Measurements from ENCODE around the gene JMJD1C.

JMJD1C gene

GRCh38 chr10:63283093-63283492, 182.7 kb downstream of the JMJD1C start:
- no peak for FAIRE-seq

DNA sequence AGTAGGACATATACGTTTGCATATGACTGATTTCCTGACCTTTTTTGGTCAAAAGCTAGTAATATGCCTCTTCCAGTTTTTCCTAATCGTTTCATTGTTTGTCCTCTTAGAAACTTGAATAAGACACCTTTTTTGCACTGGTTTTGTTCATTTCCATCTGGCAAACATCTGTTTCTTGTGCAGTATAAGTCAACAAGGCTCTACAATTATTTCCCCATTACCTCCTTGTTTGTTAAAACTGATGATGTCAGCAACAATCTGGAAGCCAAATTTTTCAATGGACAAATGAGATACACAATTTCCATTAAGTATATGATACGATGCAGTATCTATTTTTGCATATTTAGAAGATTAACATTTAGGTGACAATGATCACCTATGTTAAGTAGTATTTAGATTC, 183.8 kb downstream of the JMJD1C start:
- FAIRE-seq, result peak; percentile 82

GRCh38 chr10:63280386-63280785, 185.4 kb downstream of the JMJD1C start:
- no peak for FAIRE-seq

GRCh38 chr10:63275094-63275493, 190.7 kb downstream of the JMJD1C start:
- FAIRE-seq, result no peak

DNA sequence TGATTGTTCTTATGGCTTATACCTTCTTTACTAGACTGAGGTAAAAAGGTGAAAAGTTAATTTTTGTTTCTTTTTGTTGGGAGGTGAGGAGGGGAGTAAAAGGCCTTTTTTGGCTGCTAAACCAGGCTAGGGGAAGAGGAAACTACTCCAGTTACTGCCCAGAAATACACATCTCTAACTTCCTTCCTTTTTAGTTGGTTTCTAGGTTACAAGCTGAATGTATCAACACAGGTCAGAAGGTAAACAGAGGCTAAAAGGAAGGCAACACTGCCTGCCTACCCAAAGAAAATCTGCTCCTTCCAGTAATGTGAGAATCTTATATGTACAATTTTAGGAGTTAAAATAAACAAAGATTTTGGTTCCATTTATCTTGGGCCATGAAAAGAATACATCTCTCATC, 192.2 kb downstream of the JMJD1C start:
- FAIRE-seq, result no peak

GRCh38 chr10:63268798-63269503, 196.8 kb downstream of the JMJD1C start:
- FAIRE-seq, result peak; percentile 95

DNA sequence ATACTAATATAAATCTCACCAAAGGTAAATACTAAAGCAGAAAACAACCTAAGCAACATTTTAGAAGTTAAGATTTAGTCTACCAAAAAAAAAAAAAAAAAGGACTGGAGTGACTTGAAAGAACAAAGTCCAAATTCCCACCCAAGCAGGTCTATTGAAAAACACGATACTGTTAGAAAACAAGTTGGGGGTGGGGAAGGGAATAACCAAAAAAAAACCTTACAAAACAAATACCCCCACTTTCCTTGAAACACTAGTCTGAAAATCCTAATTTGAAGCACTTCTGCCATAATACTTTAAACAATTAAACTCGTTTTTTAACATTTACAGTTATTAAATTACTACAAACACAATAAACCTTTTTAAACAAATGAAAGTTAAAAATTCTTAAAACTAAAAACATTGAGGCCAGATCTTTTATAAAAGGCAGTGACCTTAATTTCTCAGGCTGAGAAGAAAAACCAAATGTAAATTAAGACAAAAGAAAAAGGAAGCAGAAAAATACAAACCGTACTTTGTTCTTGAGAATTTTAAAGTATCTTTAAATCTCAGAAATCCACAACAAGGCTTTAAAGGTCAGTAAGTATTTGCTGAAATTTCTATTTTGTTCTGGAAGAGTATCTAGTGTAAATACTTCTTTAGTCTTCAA, 197.5 kb downstream of the JMJD1C start:
- FAIRE-seq, result no peak

- FAIRE-seq, result peak; percentile 21
Observed at GRCh38 chr10:63267414-63268148, 198.2 kb downstream of the JMJD1C start.

DNA sequence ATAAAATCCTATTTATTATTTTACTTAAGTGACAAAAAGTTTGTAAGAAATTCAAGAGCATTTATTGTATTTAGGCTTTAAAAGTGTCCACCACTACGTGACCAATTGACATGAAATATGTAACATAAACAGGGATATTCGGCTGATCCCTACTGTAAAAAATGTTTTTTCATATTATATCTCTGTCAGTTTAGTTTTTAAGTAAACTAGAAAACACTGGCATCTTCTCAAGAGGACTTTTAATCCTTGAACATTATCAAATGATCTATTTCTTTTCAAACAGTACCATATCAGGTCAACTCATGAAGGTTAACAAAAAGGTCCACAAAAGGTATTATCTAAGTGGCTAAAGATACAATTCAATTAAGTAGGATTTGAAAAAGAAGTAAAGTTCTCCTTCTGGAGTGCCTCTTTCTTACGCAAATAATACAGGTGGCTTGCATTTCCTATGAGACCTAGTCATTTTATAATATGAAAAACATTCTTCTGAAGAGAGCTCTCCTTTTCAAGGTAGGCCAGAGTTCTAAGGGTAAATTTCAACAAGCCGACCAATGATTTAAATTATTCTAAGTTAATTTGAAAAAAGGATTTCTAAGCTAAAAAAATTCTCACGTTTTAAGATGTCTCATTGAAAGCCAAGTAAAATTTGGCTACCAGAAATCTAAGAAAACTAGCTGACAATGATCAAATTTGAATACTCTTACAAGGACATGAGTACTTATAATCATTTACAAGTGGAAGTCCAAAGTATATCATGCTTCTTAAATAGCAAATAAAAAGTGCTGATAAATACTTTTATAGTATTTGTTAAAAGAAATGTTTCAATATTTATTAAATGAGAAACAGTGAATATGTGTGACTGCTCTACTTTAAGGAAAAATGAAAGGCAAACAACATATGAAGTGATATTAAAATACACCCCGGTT, 199.1 kb downstream of the JMJD1C start:
- peak; percentile 29 for FAIRE-seq

DNA sequence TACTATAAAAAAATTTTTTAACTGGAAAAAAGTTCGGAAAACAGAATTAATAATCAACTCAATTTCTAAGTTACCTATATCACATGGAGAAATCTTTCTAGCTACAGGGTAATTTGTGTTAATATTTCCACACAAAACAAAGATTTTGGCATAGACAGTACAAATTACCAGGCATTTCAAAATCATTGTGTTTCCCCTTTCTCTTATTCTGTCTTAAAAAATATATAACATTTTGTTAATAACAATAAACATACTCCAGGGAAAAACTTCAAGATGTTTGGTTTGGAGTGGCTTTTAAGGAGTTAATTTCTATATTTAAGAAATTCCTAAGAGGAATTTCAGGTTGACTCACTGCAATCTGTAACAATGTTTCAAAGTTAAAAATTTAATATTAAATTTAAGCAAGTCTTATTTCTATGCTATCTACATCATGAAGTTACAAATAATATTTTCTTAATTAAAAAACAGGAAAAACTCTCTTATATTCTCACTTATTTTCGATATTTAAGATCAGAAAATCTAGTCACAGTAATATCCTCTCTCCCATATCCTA, 200.0 kb downstream of the JMJD1C start:
- no peak for FAIRE-seq

DNA sequence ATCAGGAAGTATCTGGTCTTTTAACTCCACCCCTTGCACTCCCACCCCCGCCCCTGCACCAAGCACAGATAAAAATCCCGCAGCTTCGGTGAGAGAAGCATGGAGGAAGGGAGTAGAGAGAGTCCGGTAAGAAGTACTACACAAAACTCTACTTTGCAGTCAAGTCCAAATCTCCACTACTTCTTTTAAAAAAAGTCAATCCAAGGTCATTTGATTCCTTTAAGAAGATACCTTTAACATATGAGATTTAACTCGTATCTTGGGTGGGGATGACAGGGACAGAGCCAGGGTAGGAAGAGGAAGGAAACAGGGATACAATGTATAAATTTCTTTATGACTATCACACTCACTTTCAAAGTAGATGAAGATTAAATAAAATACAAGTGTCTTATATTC, 200.6 kb downstream of the JMJD1C start:
- no peak for FAIRE-seq

GRCh38 chr10:63264617-63265221, 201.1 kb downstream of the JMJD1C start:
- FAIRE-seq, result no peak

- FAIRE-seq, result peak; percentile 8
Observed at GRCh38 chr10:63262430-63263073, 203.2 kb downstream of the JMJD1C start.

GRCh38 chr10:63261496-63261895, 204.3 kb downstream of the JMJD1C start:
- FAIRE-seq, result no peak

GRCh38 chr10:63260860-63261251, 204.9 kb downstream of the JMJD1C start:
- FAIRE-seq, result no peak

- no peak for FAIRE-seq
Observed at GRCh38 chr10:63260103-63260859, 205.5 kb downstream of the JMJD1C start.

DNA sequence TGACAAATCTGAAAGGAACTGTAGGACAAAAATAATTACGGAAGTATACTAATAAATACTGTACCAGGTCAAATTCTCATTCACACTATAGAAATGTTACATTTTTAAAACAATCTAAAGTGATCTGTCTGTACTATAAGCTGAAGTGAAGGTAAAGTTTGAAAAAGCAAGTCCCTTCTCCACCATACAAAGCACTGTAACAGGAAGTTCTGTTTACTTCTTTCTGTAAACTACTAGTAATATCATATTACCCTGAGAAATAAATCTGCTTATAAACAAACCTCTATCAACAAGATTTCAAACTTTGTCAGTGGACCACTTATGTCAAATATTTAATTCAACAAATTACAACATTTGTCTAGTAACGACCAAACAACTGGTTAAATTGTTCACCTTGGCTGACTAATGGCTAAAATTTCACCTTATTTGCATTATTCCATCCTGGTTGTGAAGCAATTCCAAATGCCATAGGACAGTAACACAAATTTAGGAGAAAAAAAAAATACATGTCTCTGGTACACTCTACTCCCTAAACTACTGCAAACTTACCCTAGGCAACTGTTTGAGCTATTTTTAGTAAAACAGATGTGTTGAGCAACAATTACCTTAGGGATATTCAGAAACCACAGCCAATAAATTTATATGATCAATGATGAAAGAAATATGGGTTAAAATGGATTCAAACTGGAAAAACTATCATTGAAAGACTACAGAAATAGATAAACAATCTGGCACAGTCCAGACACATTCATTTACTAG, 206.7 kb downstream of the JMJD1C start:
- FAIRE-seq, result no peak

DNA sequence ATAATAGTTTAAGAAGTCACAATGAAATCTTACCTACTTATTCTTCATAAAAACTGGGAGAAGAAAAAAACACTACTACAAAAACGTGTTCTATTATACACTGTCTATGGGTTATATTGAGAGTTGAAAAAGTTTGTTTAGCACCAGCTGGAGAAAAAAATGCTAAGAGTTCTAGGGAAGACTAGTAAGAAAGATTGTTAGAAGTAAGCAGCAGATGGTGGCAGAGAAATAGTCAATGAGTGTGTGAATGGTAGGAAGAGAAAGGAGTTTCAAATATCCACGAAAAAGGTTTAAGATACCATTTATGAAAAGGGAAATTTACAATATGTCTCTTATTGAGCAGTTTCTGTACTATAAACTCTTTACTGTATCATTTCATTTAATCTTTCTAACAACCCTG, 208.0 kb downstream of the JMJD1C start:
- FAIRE-seq, result no peak

DNA sequence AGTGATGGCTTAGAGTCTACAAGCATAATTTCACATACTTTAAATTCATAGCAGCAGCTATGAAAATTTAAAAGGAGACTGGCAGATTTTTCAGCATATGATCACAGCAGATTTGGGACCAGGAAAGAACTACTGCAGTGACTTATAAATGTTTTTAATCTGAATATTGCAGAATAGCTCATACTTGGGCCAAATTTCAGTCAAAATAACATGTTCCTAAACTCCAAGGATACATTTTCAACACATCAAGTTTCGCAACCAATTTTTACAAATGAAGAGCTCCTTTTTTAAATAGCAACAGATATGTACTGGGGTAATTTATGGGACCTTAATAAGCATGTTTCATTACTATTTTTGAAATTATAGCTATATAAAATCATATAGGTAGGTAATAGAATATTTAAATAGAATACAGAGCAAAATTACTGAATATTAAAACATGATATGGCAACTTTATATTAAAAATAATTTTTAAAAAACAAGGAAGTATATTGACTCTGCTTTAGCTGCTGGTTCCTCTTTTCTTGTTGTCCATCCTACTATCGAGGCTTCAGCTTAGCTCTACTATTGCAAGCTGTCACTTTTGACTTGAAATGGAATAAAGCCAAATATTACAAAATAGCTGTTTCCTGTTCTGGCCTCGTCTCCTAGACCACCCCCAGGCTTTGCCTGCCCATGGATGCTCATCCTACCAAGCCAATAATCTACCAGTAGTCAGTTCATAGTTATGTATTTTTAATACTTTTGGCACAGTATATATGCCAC, 209.6 kb downstream of the JMJD1C start:
- FAIRE-seq, result peak; percentile 43

Measured in endometrium (tissue), 2 donors.